ENCODE measurements around the gene KIAA0753. TPM values are rescaled to one million over a fixed set of nuclear protein-coding genes. Genes with fewer than 3 reads are reported as not detected.

Gene KIAA0753
- total RNA-seq, 2 donors from 2014 or later, result 37.2 to 50.1 TPM

DNA sequence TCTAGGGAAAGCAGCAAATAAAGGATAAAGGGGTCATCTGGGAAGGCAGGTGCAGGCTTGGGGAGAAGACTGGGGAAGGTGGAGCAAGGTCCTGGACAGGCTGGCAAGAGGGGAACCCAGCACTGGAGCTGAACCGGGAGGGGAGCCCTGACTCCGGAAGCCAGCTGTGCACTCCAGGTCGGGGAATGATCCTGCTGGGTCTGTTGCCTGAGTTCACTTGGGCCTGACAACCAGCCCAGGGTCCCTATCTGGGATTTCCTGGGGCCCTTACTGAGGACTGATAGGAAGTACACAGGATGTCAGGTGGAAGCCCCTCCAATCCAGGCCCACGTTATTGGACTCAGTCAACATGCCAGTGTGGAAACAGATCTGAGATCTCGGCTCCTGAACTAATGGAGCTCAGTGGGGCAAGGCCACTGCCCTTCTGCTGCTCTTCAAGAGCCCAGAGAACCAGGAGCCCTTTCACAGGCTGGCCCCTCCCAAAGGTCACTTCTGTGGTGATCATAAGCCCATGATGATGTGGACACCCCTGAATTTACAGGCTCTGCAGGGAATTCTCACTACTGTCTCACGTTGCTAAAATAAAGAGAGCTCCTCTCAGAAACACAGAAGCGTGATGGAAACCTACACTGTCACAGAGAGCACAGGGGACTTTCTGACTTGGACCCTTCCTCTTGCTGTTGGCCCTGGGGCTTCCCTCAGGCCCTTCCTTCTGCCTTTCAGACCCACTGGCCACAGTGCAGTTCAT lies 64.3 kb downstream of the KIAA0753 start:
- Mint-ChIP-seq H3K4me3 (no peak overlapping the region), H3K27me3 (ENCODE audit: insufficient read depth) (no peaks in the 10 kb centered on the region), H3K27ac (no peak overlapping the region), H3K36me3 (ENCODE audit: low read depth) (peaks cover 51% of the 10 kb centered on the region), H3K9me3 (no peaks in the 10 kb centered on the region), H3K4me1 (peaks cover 8% of the 10 kb centered on the region)
- H3K36me3 ChIP-seq (ENCODE audit: control insufficient read depth, insufficient read depth, low read length), result peaks cover 27% of the 10 kb centered on the region
- H3K9ac ChIP-seq (ENCODE audit: extremely low read depth, low read length, poor library complexity, severe bottlenecking), result no peak overlapping the region
- H3K27me3 ChIP-seq (ENCODE audit: control insufficient read depth, insufficient read depth, low read length, poor library complexity, severe bottlenecking), result no peaks in the 10 kb centered on the region
- H3K27ac ChIP-seq (ENCODE audit: low read depth, low read length), result no peak overlapping the region
- H3K4me3 ChIP-seq (ENCODE audit: low read length), result no peak overlapping the region
- no peak for DNase-seq
- TF ChIP-seq, protein P1, sequence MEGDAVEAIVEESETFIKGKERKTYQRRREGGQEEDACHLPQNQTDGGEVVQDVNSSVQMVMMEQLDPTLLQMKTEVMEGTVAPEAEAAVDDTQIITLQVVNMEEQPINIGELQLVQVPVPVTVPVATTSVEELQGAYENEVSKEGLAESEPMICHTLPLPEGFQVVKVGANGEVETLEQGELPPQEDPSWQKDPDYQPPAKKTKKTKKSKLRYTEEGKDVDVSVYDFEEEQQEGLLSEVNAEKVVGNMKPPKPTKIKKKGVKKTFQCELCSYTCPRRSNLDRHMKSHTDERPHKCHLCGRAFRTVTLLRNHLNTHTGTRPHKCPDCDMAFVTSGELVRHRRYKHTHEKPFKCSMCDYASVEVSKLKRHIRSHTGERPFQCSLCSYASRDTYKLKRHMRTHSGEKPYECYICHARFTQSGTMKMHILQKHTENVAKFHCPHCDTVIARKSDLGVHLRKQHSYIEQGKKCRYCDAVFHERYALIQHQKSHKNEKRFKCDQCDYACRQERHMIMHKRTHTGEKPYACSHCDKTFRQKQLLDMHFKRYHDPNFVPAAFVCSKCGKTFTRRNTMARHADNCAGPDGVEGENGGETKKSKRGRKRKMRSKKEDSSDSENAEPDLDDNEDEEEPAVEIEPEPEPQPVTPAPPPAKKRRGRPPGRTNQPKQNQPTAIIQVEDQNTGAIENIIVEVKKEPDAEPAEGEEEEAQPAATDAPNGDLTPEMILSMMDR (conservative IDR thresholded peaks at IDR 0.05), result no peak
- no peaks in the 10 kb centered on the region for H3K9me3 ChIP-seq (ENCODE audit: control insufficient read depth, low read length)
- no peaks in the 10 kb centered on the region for H3K4me1 ChIP-seq (ENCODE audit: control insufficient read depth, insufficient read depth, low read length)
- WGBS, 2 experiments (ENCODE audit: insufficient coverage in 1 of 2, insufficient read length in 1 of 2), result 92 to 94% methylated on average over 4 to 7 of the region's 7 CpGs

DNA sequence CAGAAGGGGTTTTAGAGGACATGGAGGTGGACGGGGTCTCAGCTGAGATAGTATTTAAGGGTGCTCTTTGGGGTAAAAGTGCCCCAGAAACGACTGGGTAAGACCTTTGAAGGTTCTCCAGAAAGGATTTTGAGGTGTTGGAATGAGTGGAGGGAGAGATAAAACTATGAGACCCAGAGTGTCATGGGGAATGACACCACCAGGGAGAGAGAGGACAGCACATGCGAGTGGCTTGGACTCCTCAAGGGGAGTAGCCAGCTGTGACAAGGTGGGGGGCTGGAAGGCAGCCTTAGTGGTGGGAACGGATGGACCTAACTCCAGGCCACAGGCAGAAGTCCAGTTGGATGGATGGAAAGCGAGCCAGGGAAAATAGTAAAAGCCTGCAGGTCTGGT lies 64.9 kb downstream of the KIAA0753 start:
- Histone ChIP-seq H3K9me3 (ENCODE audit: control insufficient read depth, low read length) (no peaks in the 10 kb centered on the region), H3K4me3 (ENCODE audit: low read length) (no peak overlapping the region), H3K27ac (ENCODE audit: low read depth, low read length) (no peak overlapping the region), H3K36me3 (ENCODE audit: control insufficient read depth, insufficient read depth, low read length) (peaks cover 26% of the 10 kb centered on the region), H3K4me1 (ENCODE audit: control insufficient read depth, insufficient read depth, low read length) (no peaks in the 10 kb centered on the region), H3K27me3 (ENCODE audit: control insufficient read depth, insufficient read depth, low read length, poor library complexity, severe bottlenecking) (no peaks in the 10 kb centered on the region), H3K9ac (ENCODE audit: extremely low read depth, low read length, poor library complexity, severe bottlenecking) (no peak overlapping the region)
- H3K27me3 Mint-ChIP-seq (ENCODE audit: insufficient read depth), result no peaks in the 10 kb centered on the region
- DNase-seq, result no peak
- no peak overlapping the region for H3K4me3 Mint-ChIP-seq
- H3K27ac Mint-ChIP-seq, result peak overlapping the region; percentile 8
- no peaks in the 10 kb centered on the region for H3K9me3 Mint-ChIP-seq
- peaks cover 44% of the 10 kb centered on the region for H3K36me3 Mint-ChIP-seq (ENCODE audit: low read depth)
- 78 to 88% methylated on average over 3 to 5 of the region's 5 CpGs for WGBS, 2 experiments (ENCODE audit: insufficient coverage in 1 of 2, insufficient read length in 1 of 2)
- peaks cover 10% of the 10 kb centered on the region for H3K4me1 Mint-ChIP-seq
- TF ChIP-seq, protein P1 (conservative IDR thresholded peaks at IDR 0.05), result no peak

DNA sequence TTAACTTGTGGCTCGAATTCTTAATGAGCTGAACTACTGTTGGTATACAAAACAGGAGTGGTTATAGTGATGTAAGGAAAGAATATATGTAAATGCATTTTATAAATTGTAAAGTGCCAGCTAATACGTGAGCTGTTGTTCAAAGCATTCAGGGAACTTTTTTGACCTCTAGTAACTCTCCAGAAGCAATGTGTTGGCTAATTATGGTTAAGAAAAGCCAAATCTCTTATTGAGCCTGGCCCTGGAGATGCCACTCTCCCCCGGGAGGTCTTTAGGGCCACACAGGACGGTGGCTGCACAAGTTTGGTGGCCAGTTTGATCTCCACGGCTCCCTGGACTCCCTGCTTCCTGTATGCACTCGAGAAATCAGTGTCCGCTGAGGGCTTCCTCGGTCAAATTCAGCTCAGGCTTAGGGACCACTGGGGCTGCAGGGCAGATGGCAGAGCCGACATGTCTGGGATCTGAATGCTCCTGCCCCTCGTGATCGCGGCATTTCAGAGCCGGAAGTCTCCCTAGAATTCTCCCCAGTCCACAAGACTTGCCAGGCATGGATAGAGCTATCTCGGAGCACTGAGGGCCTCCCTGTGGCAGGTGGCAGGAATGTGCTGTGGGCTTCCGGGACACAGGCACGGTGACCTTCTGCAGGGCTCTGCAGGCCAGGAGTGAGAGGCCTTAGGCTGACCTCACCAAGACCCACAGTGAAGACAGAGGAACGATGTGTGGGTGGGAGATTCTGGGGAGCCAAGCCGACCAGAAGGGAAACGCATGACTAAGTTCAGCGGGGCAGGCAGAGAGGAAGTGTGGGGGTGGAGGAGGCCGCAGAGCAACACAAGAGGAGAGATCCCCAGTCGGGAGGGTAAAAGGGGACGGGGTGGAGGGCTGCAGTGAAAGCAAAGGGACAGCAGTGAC lies 65.6 kb downstream of the KIAA0753 start:
- Mint-ChIP-seq H3K27ac (peak overlapping the region; percentile 50), H3K4me3 (no peak overlapping the region), H3K36me3 (ENCODE audit: low read depth) (peaks cover 42% of the 10 kb centered on the region), H3K27me3 (ENCODE audit: insufficient read depth) (no peaks in the 10 kb centered on the region), H3K9me3 (no peaks in the 10 kb centered on the region), H3K4me1 (peaks cover 10% of the 10 kb centered on the region)
- Histone ChIP-seq H3K4me3 (ENCODE audit: low read length) (no peak overlapping the region), H3K9ac (ENCODE audit: extremely low read depth, low read length, poor library complexity, severe bottlenecking) (no peak overlapping the region), H3K36me3 (ENCODE audit: control insufficient read depth, insufficient read depth, low read length) (peaks cover 26% of the 10 kb centered on the region), H3K27me3 (ENCODE audit: control insufficient read depth, insufficient read depth, low read length, poor library complexity, severe bottlenecking) (no peaks in the 10 kb centered on the region), H3K4me1 (ENCODE audit: control insufficient read depth, insufficient read depth, low read length) (no peaks in the 10 kb centered on the region), H3K9me3 (ENCODE audit: control insufficient read depth, low read length) (no peaks in the 10 kb centered on the region), H3K27ac (ENCODE audit: low read depth, low read length) (peak overlapping the region; percentile 25)
- DNase-seq, result peak; percentile 74
- WGBS, 2 experiments (ENCODE audit: insufficient coverage in 1 of 2, insufficient read length in 1 of 2), result 75 to 86% methylated on average over 20 to 23 of the region's 23 CpGs
- TF ChIP-seq, protein P1 (conservative IDR thresholded peaks at IDR 0.05), result peak; percentile 25

Measured in endodermal cell (in vitro differentiated cells).